GM18505 (cell line): Measurements from ENCODE around the gene GOLGA8T.
A peak's percentile ranks its signal among the peaks of the same experiment; 100 is the strongest.
"Not testable (repeated sequence)": the region's sequence is repeated elsewhere in the genome, so short reads cannot be mapped to it uniquely, and the experiment has no call there.

ENCODE experiments used
- ATAC-seq: cut with Tn5 transposase; IDR thresholded peaks from one replicate; pipeline ENCODE4 v1.9.1; 2021; ENCODE audit not compliant: unreplicated experiment

Gene GOLGA8T, protein sequence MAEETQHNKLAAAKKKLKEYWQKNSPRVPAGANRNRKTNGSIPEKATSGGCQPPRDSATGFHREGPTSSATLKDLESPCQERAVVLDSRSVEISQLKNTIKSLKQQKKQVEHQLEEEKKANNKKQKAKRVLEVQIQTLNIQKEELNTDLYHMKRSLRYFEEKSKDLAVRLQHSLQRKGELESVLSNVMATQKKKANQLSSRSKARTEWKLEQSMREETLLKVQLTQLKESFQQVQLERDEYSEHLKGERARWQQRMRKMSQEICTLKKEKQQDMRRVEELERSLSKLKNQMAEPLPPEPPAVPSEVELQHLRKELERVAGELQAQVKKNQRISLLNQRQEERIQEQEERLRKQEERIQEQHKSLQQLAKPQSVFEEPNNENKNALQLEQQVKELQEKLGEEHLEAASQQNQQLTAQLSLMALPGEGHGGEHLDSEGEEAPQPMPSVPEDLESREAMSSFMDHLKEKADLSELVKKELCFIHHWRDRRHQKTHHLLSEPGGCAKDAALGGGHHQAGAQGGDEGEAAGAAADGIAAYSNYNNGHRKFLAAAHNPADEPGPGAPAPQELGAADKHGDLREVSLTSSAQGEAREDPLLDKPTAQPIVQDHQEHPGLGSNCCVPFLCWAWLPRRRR

DNA sequence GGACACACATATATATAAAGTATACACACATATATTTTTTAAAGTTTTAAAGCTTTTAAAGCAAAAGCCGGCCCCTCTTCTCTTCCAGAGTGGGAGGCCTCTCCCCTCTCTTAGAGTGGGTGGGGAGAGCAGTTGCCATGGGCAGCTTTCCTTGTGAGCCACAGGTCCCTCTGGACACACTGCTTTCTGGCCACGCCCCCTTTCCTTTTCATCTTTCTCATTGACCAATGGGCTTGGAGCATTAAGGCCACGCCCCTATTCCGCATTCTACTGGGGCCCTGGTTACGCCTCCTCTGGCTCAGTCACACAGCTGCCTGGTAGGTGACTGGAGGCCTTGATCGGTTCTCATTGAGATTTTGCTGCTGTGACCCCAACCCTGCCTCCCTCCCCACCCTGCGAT, at the start of gene GOLGA8T:
GOLGA8T (plus strand) TSS at position 301 of the 400 bp plus-strand sequence; CDS start at position 399, 98 bp downstream.
- ATAC-seq = not testable (repeated sequence)

DNA sequence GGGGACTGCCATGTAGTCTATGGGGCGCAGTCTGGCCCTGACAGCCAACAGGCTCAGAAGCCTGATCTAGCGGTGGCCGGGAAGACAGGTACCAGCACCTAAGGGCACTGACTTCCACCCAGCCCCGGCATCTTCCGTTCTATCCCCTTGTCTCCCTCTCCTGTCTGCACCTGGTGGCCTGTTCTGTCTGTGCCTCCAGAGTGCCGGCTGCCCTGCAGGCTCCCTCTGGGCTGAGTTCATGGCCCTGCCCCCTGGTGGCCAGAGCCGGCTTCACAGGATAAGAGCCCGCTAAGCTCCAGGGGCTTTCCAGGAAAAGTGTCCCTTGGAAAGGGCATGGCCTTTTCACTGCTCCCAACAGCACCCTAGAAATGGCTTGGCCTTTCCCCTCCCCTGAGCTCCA, 37.0 kb upstream of the GOLGA8T start:
- not testable (repeated sequence) for ATAC-seq

DNA sequence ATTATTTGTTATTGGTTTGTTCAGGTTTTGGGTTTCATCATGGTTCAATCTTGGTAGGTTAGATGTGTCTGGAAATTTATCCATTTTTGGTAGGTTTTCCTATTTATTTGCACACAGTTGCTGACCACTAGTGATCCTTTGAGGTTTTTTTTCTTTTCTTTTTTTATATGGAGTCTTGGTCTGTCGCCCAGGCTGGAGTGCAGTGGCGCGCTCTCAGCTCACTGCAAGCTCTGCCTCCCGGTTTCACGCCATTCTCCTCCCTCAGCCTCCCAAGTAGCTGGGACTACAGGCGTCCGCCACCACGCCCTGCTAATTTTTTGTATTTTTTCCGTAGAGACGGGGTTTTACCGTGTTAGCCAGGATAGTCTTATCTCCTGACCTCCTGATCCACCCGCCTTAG, 32.0 kb upstream of the GOLGA8T start:
- not testable (repeated sequence) for ATAC-seq

DNA sequence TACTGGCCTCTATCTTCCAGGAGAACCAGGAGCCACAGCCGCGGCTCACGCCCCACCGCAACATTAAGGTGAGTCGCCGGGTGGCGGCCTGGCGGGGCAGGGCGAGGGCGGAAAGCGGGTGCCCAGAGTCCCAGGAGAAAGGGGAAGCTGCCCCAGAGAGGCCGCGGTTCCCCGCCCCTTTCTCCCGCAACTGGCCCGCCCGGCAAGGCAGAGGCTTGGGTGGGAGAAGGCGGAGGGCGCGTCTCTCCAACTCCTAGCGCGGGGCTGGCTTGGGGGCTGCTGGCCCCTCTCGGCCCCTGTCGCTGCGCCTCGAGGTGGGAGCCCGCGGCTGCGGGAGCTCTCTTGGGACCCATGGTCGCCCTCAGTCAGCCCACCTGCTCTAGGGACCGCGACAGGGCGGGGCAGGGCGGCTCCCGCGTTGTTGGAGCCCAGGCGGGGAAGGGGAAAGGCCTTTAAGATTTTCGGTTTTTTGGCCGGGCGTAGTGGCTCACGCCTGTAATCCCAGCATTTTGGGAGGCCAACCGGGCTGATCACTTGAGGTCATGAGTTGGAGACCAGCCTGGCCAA, 30.8 kb upstream of the GOLGA8T start:
- not testable (repeated sequence) for ATAC-seq

DNA sequence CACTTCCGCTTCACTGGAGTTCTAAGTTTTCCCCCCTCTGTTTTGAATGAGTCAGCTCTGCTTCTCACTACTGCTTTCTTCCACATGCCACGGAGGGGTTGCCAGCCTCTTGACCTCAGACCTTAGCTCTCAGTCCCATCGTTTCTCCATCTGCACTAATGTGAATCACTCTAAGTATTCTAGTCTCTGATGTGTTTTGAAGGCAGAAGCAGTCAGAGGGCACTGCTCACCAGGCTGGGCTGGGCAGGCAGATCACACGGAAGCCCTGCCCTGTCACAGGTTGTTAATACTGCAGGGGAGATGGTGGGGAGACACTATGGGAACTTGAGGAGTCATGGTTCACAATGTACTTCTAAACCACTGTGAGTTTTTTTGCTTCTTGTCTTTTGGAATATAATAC, 24.3 kb upstream of the GOLGA8T start:
- ATAC-seq = not testable (repeated sequence)

DNA sequence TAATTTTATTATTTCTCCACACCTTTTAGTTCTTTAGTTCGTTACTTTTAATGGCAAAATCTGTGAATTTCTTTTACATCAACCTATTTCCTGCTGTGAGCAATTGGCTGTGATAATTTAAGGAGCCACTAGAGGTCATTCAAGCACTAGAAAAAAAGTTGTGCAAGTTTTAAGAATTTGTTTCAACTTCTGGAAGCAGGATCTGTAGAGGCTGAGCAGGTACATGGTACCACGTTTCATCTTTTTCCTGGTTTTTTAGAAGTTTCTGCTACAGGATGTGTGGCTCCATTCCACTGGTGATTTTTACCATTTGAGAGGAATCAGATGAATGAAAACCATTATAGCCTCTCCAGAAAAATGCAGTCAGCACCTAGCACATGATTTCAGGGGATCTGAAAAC, 4.8 kb upstream of the GOLGA8T start:
- ATAC-seq = not testable (repeated sequence)

DNA sequence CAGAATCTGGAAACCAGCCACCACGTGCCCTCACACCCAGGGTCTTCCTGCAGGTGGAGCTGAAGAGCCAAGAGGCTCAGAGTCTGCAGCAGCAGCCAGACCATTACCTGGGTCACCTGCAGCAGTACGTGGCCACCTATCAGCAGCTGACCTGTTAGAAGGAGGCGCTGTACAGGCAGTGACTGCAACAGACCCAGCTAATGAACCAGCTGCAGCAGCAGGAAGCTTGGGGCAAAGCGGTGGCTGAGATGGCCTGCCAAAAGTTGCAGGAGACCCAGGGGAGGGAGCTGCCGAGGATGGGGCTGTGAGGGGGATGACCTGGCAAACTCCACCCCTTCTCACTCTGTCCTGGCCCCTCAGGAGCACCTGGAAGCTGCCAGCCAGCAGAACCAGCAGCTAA, 8.4 kb downstream of the GOLGA8T start:
- not testable (repeated sequence) for ATAC-seq

DNA sequence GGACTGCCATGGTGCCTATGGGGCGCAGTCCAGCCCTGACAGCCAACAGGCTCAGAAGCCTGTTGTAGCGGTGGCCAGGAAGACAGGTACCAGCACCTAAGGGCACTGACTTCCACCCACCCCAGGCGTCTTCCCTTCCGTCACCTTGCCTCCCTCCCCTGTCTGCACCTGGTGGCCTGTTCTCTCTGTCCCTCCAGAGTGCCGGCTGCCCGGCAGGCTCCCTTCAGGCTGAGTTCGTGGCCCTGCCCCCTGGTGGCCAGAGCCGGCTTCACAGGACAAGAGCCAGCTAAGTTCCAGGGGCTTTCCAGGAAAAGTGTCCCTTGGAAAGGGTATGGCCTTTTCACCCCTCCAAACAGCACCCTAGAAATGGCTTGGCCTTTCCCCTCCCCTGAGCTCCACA, 15.0 kb downstream of the GOLGA8T start:
- not testable (repeated sequence) for ATAC-seq

DNA sequence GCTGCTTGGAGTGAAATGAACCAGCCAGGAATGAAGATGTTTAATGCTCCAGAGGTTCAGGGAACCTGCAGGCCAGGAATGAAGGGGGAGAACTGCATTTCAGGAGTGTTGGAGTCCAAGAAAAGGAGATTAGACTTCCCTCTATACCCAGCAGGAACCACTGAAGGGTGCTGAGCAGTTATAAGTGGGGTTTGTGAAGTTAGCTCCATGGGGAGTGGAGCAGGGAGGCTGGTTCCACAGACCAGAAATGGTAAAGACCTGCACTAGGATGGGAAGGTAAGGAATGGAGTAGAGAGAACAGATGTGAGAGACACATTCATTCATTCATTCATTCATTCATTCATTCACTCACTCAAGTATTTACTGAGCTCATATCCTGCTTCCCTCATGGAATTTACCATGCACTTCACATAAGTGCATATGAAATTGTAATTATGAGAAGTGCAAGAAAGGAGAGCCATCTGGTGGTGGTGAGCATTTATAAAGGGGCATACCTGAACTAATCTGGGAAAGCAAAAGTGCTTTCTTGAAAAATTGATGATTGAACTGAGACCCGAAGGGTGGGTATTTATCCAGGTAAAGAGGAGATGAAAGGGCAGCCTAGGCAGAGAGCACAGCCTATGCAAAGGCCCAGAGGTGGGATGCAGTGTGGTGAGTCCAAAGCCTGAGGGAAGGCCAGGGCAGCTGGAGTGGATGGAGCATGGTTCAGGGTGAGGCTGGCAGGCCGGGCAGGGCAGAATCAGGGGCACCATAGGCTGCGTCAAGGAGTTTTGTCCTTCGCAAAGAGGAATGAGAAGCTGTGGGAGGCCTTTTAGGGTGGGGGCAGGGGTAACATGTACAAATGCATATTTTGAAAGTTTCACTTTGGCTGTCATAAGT, 27.9 kb downstream of the GOLGA8T start:
- not testable (repeated sequence) for ATAC-seq

DNA sequence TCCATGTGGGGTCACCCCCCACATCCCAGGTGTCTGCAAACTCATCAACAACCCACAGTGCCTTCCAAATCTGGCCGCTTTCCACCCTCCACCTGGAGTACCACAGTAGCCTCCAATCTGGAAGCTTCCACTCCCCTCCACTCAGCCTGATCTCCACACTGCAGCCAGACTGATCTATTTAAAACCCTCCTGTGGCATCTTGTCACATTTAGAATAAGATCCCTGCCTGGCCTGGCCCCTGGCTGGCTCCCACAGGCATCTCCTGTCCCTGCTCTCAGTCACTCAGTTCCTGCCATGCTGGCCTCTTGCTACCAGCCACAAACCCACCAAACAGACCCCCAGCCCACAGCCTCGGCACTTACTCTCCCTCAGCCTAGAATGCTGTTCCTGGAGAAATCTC, 28.9 kb downstream of the GOLGA8T start:
- not testable (repeated sequence) for ATAC-seq

DNA sequence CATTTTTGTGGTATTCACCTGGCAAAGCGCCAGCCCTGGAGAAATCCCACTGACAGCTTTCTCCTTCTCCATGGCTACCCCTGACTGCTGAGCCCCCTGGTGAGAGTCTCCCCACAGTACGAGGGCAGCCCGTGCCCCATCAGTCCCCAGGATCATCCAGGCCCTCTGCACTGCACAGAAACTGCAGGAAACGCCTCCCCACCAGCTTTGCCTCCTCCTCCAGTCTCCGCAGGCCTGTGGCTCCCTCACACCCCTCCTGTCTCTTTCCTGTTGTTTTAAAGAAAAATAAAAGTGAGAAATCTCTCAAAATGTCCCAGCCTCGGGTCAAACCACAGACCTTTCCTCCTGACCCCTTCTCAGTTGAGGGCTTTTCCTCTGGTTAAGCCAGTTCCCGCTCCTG, 29.4 kb downstream of the GOLGA8T start:
- ATAC-seq = not testable (repeated sequence)

DNA sequence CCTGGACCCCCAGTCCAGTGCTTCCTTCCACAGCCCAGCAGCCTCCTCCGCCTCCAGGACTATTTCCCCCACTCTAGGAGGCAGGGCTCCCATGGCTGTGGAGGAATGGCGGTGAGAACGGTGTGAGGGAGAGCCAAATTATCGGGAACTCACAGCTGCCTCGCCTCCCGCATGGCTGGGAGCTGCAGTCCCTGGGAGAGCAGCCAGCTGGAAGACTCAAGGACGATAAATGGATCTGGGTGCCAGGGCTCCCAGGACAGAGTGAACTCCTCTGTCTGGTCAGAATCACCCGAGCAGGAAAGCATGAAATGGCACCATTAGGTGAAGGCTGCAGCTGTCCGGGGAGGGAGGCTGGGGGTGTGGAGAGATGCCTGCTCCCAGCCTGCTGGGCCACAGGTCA, 32.6 kb downstream of the GOLGA8T start:
- ATAC-seq = not testable (repeated sequence)

DNA sequence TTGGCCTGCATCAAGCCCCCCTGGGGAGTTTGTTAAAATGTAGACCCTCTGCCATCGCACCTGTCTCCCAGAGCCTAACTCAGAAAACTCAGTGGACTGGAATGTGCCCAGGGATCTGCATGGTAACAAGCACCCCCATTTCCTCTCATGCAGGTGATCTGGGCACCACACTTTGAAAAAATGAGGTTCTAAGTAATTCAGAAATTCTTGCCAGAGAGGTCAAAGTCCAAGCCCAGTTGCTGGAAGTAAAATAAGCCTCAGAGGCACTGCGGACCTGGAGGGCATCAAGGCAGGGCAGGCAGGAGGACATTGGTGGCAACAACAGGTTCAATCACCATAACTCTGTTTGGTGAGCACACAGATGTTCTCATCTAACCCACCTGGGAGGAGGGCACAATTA, 33.0 kb downstream of the GOLGA8T start:
- ATAC-seq = not testable (repeated sequence)

DNA sequence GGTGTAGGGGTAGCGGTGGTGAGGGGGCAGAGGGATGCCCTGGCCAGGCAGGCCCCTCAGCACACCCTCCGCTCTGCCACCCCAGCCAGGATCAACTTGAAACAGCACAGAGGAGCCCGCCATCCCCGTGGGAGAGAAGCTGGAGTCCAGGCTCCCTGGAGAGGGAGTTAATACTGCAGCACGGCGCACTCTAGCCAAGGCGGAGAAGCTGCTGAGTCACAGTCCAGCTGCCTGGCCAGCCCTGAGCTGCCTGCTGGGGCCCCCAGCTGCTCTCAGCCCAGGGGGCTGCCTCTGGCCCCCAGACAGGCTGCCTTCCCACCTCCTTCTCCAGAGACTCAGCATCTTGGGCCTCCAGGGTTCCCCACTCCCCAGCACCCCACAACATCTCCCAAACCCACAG, 36.6 kb downstream of the GOLGA8T start:
- ATAC-seq = not testable (repeated sequence)

DNA sequence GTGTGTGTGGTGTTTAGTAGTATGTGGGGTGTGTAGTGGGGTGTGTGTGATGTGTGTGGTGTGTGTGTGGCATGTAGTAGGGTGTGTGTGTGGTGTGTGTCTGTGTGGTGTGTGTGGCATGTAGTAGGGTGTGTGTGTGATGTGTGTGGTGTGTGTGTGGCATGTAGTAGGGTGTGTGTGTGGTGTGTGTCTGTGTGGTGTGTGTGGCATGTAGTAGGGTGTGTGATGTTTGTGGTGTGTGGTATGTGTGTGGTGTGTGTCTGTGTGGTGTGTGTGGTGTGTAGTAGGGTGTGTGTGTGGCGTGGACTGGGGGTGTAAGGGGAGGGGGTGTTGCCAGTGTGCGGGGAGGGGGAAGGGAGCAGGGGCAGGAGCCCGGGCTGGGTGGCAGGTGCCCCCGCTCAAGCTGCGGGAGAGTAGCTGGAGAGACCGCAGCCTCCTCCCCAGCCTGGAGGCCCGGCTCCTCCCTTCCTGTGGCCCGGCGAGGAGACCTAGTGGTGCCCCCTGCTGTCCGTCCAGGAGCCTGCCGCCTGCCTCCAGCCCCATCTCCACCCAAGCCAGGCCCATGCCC, 38.3 kb downstream of the GOLGA8T start:
- peak; percentile 71 for ATAC-seq

DNA sequence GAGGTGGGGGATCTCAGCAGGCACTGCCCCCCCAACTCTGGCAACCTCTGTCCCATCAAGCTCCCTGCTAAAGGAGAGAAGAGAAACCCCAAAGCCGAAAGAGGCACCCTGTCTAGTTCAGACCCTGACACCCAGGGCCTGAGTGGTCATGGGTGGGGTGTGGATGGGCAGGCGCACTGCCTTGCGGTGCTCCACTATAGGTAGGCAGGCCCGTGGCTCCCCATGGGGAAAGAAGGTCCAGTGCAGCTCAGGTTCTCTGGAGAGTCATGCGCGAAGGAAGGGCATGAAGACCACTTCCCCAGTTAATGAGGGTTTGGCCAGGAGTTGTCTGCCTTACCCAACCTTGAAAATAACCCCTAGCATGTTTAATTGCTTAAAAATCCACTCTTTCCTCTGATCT, 40.4 kb downstream of the GOLGA8T start:
- ATAC-seq = not testable (repeated sequence)

DNA sequence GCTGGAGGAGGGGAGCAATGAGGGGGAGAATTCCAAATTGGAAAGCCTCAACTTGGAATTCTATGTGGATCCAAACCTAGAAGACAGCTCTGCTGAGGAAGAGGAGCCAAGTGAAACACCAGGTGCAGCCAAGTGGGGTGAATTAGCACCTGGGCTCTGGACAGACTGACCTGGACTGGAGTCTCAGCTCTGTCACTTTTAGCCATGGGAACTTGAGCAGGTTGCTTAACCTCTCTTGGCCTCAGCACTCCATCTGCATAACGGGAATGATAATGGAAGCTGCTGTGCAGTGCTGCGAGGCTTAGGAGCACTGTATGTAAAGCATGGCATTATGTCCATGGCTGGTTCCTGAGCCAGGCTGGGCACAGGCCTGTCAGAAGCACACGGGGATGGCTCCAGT, 41.8 kb downstream of the GOLGA8T start:
- ATAC-seq = not testable (repeated sequence)

DNA sequence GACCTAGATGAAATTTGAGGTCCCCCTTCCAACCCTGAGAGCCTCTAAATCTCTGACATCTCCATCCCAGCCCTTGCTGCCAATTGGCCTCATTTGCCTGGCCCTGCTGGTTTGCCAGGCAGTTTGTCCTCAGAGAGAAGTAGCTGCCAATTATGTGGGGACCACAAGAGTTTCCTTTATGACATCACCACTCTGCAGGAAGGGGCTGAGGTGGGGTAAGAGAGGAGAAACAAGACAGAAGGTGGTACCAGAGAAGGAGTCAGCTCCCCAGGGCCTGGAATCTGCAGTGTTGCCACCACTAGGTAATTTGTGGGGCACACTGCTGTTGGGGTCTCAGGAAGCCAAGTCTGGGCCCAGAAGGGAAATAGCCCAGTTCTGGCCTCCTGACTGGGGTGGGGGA, 45.0 kb downstream of the GOLGA8T start:
- not testable (repeated sequence) for ATAC-seq

DNA sequence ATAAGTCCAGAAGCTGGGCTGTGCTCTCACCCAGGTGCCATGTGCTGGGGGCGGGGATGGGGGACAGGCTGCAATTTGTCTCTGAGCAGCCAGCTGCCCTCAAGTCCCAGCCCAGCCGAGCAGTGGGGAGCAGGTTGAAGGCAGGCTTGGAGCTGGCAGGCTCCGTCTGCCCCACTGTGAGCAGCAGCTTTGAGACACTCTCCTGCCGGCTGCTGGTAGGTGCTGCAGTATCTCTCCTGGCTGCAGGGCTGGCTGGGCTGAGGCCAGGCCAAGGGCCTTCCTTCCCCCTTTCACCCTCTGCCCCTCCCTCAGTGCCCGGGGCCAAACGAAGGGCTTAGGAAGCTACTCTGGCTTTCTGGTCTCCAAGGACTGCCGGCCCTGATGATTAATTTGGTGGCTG, 50.6 kb downstream of the GOLGA8T start:
- not testable (repeated sequence) for ATAC-seq

DNA sequence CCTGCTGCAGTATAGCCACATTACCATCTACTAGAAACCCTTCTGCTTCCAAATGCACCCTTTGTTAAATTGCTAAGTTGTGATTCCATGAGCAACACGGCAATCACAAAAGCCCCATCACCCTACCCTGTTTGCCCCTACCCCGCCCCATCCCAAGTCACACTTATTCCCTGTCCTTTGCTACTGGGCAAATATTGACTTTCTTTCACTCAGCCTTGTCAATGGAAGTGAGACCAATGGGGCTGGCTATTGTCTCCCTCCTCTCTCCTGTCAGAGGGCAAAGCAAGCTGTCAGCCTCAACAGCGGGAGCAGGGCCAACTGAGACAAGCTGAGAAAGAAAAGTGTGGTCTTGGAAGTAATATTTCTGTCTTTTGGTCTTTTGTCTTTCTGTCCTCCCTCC, 52.6 kb downstream of the GOLGA8T start:
- not testable (repeated sequence) for ATAC-seq
